IMR-90 (cell line): ENCODE measurements around the gene ACSS3. TPM values are rescaled to one million over a fixed set of nuclear protein-coding genes. Genes with fewer than 3 reads are reported as not detected.

Experiments used
- ATAC-seq: fragments of 200-7000 bp; cut with Tn5 transposase; 2 replicates; pipeline ENCODE4 v1.9.1; 2020; ENCODE audit warnings: low read depth, mild to moderate bottlenecking, moderate library complexity
- BruUV-seq: library from RNA; stranded (reverse); fragments of 400-500 nt; replicated peaks from 2 replicates; lab custom pipeline; 2021; lab: Mats Ljungman, UMichigan
- CTCF ChIA-PET: fragments of 300-600 bp; formaldehyde crosslinking; extraction: SDS; loops from one replicate; lab custom pipeline; 2021; ENCODE audit warnings: antibody characterized with exemption; lab: Yijun Ruan, JAX
- POLR2A ChIA-PET: fragments of 300-600 bp; sonication (Branson Sonifier 250); formaldehyde crosslinking; loops from one replicate; lab custom pipeline; 2022; ENCODE audit warnings: antibody characterized with exemption; ENCODE audit not compliant: unreplicated experiment; lab: Charles Lee
- DNase-seq: peaks from one replicate; pipeline ENCODE4 v3.0.0; 2013
- H2AFZ ChIP-seq: replicated peaks from 2 replicates; pipeline ENCODE3; 2013; ENCODE audit warnings: low read length, mild to moderate bottlenecking; ENCODE audit not compliant: poor library complexity
- H2AK5ac ChIP-seq: 2 replicates; pipeline ENCODE4 v1.6.1; 2013; ENCODE audit warnings: low read depth, low read length, inconsistent platforms
- H2AK9ac ChIP-seq: replicated peaks from 2 replicates; pipeline ENCODE3; 2013; ENCODE audit warnings: mild to moderate bottlenecking, low read depth, low read length, moderate library complexity; ENCODE audit not compliant: poor library complexity
- H2BK120ac ChIP-seq: 2 replicates; pipeline ENCODE4 v1.6.1; 2013; ENCODE audit warnings: low read depth, low read length, inconsistent platforms
- H2BK15ac ChIP-seq: 3 replicates; pipeline ENCODE4 v1.6.1; 2013; ENCODE audit warnings: low read depth, low read length, inconsistent platforms
- H2BK20ac ChIP-seq: 2 replicates; pipeline ENCODE4 v1.6.1; 2013; ENCODE audit warnings: low read depth, mild to moderate bottlenecking, inconsistent platforms, low read length, moderate library complexity
- H2BK5ac ChIP-seq: 2 replicates; pipeline ENCODE4 v1.6.1; 2013; ENCODE audit warnings: mild to moderate bottlenecking, low read depth, low read length, inconsistent platforms; ENCODE audit not compliant: poor library complexity, severe bottlenecking
- H3K14ac ChIP-seq: replicated peaks from 2 replicates; pipeline ENCODE4 v1.6.1; 2013; ENCODE audit warnings: low read depth, low read length, inconsistent platforms
- H3K18ac ChIP-seq: 2 replicates; pipeline ENCODE4 v1.6.1; 2013; ENCODE audit warnings: low read depth, low read length, control low read depth
- H3K23ac ChIP-seq: 2 replicates; pipeline ENCODE4 v1.6.1; 2013; ENCODE audit warnings: low read depth, low read length, inconsistent platforms
- H3K27ac ChIP-seq: 2 replicates; pipeline ENCODE4 v1.5.1; 2013; ENCODE audit warnings: mild to moderate bottlenecking, control low read depth, low read length; ENCODE audit not compliant: insufficient read depth
- H3K27me3 ChIP-seq: 2 replicates; pipeline ENCODE4 v1.6.1; 2013; ENCODE audit warnings: low read length; ENCODE audit not compliant: control insufficient read depth, insufficient read depth
- H3K36me3 ChIP-seq: 2 replicates; pipeline ENCODE4 v1.6.1; 2013; ENCODE audit warnings: low read length, mixed read lengths; ENCODE audit not compliant: control insufficient read depth, insufficient read depth
- H3K4ac ChIP-seq: 2 replicates; pipeline ENCODE4 v1.6.1; 2013; ENCODE audit warnings: low read depth, low read length, inconsistent platforms
- H3K4me1 ChIP-seq: 2 replicates; pipeline ENCODE4 v1.6.1; 2013; ENCODE audit warnings: low read length, mixed read lengths; ENCODE audit not compliant: control insufficient read depth, insufficient read depth
- H3K4me2 ChIP-seq: 2 replicates; pipeline ENCODE4 v1.6.1; 2013; ENCODE audit warnings: low read depth, mild to moderate bottlenecking, control low read depth, low read length, moderate library complexity
- H3K4me3 ChIP-seq: 2 replicates; pipeline ENCODE4 v1.5.1; 2013; ENCODE audit warnings: low read depth, mild to moderate bottlenecking, control low read depth, low read length, moderate library complexity; ENCODE audit not compliant: insufficient read depth
- H3K56ac ChIP-seq: 2 replicates; pipeline ENCODE4 v1.6.1; 2013; ENCODE audit warnings: low read length, inconsistent platforms; ENCODE audit not compliant: insufficient read depth; ENCODE audit errors: extremely low read depth
- H3K79me1 ChIP-seq, 2 experiments: 2 replicates each; pipeline ENCODE4 v1.6.1; 2013; ENCODE audit warnings: low read length in 2 of 2, inconsistent platforms in 1 of 2, low read depth in 1 of 2
- H3K9ac ChIP-seq: 2 replicates; pipeline ENCODE4 v1.6.1; 2013; ENCODE audit warnings: low read depth, low read length, control low read depth
- H3K9me1 ChIP-seq: 2 replicates; pipeline ENCODE4 v1.6.1; 2013; ENCODE audit warnings: low read length, inconsistent platforms; ENCODE audit not compliant: insufficient read depth
- H3K9me3 ChIP-seq: 2 replicates; pipeline ENCODE4 v1.6.1; 2013; ENCODE audit warnings: low read length; ENCODE audit not compliant: control insufficient read depth, insufficient read depth
- H4K20me1 ChIP-seq: 2 replicates; pipeline ENCODE4 v1.6.1; 2013; ENCODE audit warnings: low read length, inconsistent platforms; ENCODE audit not compliant: insufficient read depth
- H4K5ac ChIP-seq: 2 replicates; pipeline ENCODE4 v1.6.1; 2013; ENCODE audit warnings: mild to moderate bottlenecking, low read depth, low read length, control low read depth
- H4K8ac ChIP-seq, 2 experiments: 2 replicates each; pipeline ENCODE4 v1.6.1; 2013; ENCODE audit warnings: low read depth in 2 of 2, low read length in 2 of 2, control low read depth in 1 of 2, inconsistent platforms in 1 of 2
- H4K91ac ChIP-seq: 2 replicates; pipeline ENCODE4 v1.6.1; 2013; ENCODE audit warnings: low read depth, low read length, inconsistent platforms; ENCODE audit not compliant: insufficient read depth
- BHLHE40 ChIP-seq: fragments of 150-350 bp; IDR thresholded peaks from 2 replicates; pipeline ENCODE4 v1.6.1; 2016; ENCODE audit warnings: mild to moderate bottlenecking, low read depth, low read length
- CEBPB ChIP-seq: IDR thresholded peaks from 2 replicates; pipeline ENCODE4 v1.6.1; 2012; ENCODE audit warnings: low read depth, low read length, improper control_type of control experiment
- CHD1 ChIP-seq: IDR thresholded peaks from 2 replicates; pipeline ENCODE4 v1.6.1; 2012; ENCODE audit warnings: low read depth, low read length, improper control_type of control experiment
- FOS ChIP-seq: fragments of 150-350 bp; IDR thresholded peaks from 2 replicates; pipeline ENCODE4 v1.6.1; 2016; ENCODE audit warnings: low read depth, low read length
- MAFK ChIP-seq: IDR thresholded peaks from 2 replicates; pipeline ENCODE4 v1.6.1; 2012; ENCODE audit warnings: low read depth, low read length, improper control_type of control experiment
- MAZ ChIP-seq: IDR thresholded peaks from 2 replicates; pipeline ENCODE4 v1.6.1; 2012; ENCODE audit warnings: low read depth, mild to moderate bottlenecking, low read length, improper control_type of control experiment, moderate library complexity, borderline replicate concordance
- NFE2L2 ChIP-seq: fragments of 150-350 bp; IDR thresholded peaks from 2 replicates; pipeline ENCODE4 v1.6.1; 2016; ENCODE audit warnings: low read depth, mild to moderate bottlenecking, low read length
- POLR2A ChIP-seq: IDR thresholded peaks from 2 replicates; pipeline ENCODE4 v1.6.1; 2012; ENCODE audit warnings: mild to moderate bottlenecking, low read depth, low read length
- RAD21 ChIP-seq: IDR thresholded peaks from 2 replicates; pipeline ENCODE4 v1.6.1; 2012; ENCODE audit warnings: low read length, improper control_type of control experiment
- RCOR1 ChIP-seq: IDR thresholded peaks from 2 replicates; pipeline ENCODE4 v1.6.1; 2012; ENCODE audit warnings: mild to moderate bottlenecking, low read length, improper control_type of control experiment; ENCODE audit not compliant: insufficient replicate concordance
- RFX5 ChIP-seq: IDR thresholded peaks from 2 replicates; pipeline ENCODE4 v1.8.0; 2012; ENCODE audit warnings: low read depth, mild to moderate bottlenecking, low read length, moderate library complexity
- SMC3 ChIP-seq: fragments of 150-350 bp; IDR thresholded peaks from 2 replicates; pipeline ENCODE4 v1.6.1; 2016; ENCODE audit warnings: low read depth, mild to moderate bottlenecking, antibody characterized with exemption, low read length, moderate library complexity
- WGBS, 2 experiments: methylation state at CpG; one replicate each; pipeline versions ENCODE4 v1.1.5 to v1.1.7; 2013; ENCODE audit warnings: missing lambda C conversion rate in 2 of 2; ENCODE audit not compliant: insufficient read length in 1 of 2; ENCODE audit errors: extremely low coverage in 2 of 2; 5-methylcytosine and 5-hydroxymethylcytosine counted together
- dilution Hi-C: fragments of 300-500 bp; cut with HindIII; formaldehyde crosslinking; loops from one replicate; pipeline ENCODE4 v1.14.3; 2018; ENCODE audit warnings: low sequenced_read_pairs; ENCODE audit not compliant: unreplicated experiment
- in situ Hi-C: fragments of 300-500 bp; cut with MboI; formaldehyde crosslinking; loops from 3 replicates; pipeline ENCODE4 v1.14.3; 2019; ENCODE audit warnings: low sequenced_read_pairs, inconsistent platforms, mixed read lengths
- intact Hi-C: fragments of 100-400 bp; cut with micrococcal nuclease; formaldehyde crosslinking; loops from 2 replicates; pipeline ENCODE4 v1.10.0; 2022
- polyA plus RNA-seq, 3 experiments: library from polyadenylated mRNA; depleted of rRNA; stranded (reverse); fragments of >200 nt; gene quantifications; 2 replicates each; pipeline ENCODE4 v1.2.3, GENCODE V29; 2012; ENCODE audit warnings: low replicate concordance in 1 of 3
- total RNA-seq: library from RNA; depleted of rRNA; stranded (reverse); fragments of >200 nt; gene quantifications from 2 replicates; pipeline ENCODE4 v1.2.3, GENCODE V29; 2012
- TF ChIP-seq, protein P1 (sequence below): fragments of 150-350 bp; IDR thresholded peaks from 2 replicates; pipeline ENCODE4 v1.6.1; 2017; ENCODE audit warnings: mild to moderate bottlenecking, antibody characterized with exemption, low read length, low read depth
- TF ChIP-seq, protein P2 (sequence below): conservative IDR thresholded peaks from 2 replicates; pipeline ENCODE4 v1.5.1; 2012; ENCODE audit warnings: mild to moderate bottlenecking, low read depth, low read length, improper control_type of control experiment
- TF ChIP-seq, protein P3 (sequence below): fragments of 150-350 bp; IDR thresholded peaks from 2 replicates; pipeline ENCODE4 v1.6.1; 2016; ENCODE audit warnings: low read depth, mild to moderate bottlenecking, low read length, moderate library complexity, borderline replicate concordance

The ACSS3 gene
- total and polyA plus RNA-seq, 2 of the 4 experiments (the other 2 are of a cell fraction) = 0.84 to 2.0 TPM

DNA sequence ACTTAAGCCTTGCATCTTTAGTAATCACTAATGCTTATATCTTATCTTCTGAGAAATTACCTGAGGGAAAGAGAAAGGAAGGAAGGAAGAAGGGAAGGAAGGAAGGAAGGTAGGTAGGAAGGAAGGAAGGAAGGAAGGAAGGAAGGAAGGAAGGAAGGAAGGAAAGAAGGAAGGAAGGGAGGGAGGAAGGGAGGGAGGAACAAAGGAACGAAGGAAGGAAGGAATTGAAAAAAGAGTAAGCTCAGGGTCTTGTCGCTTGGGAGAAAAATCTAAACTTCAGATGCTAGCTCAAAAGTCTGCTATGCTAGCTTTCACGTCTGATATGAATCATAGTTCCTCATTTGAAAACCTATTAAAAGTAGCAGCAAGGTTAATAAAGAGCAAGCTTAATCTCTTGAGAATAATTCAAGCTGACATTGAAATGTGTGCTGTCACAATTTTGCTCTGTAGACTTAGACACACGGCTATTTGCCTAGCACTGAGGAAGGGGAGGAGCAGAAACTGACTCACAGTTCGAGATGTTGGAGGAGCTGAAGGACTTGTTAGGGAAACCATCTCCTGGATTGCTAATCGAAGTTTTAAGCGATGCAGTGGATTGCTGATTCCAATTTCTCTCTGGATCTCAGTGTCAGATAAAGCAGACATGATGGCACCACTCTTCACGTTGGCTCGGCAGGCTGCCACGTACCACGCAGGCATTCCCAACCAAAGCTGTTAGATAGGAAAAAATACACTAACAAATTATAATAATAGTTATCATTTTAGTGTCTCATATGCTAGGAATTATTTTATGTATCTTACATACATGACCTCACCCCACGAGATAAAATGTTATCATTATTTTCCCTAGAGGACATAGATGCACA is 216.7 kb downstream of the ACSS3 start:
- Histone ChIP-seq H4K8ac (no peak overlapping the region), H2BK5ac (no peak overlapping the region), H2AK9ac (no peak overlapping the region), H3K27ac (no peak overlapping the region), H3K4me2 (no peak overlapping the region), H2BK15ac (no peak overlapping the region), H3K27me3 (no peaks in the 10 kb centered on the region), H2BK120ac (no peak overlapping the region), H3K4me1 (no peaks in the 10 kb centered on the region), H4K91ac (no peak overlapping the region), H3K56ac (no peak overlapping the region), H3K14ac (no peak overlapping the region), H3K23ac (no peak overlapping the region), H4K20me1 (no peaks in the 10 kb centered on the region), H3K9me3 (no peaks in the 10 kb centered on the region), H3K36me3 (no peaks in the 10 kb centered on the region), H2BK20ac (no peak overlapping the region), H3K79me1 (no peaks in the 10 kb centered on the region), H3K9ac (no peak overlapping the region), H2AFZ (no peak overlapping the region), H3K9me1 (no peaks in the 10 kb centered on the region), H2AK5ac (no peak overlapping the region), H3K4ac (no peak overlapping the region), H4K5ac (no peak overlapping the region), H3K18ac (no peak overlapping the region), H3K4me3 (no peak overlapping the region)
- CTCF ChIA-PET = no interaction called here
- 61% methylated on average over 3 of the region's 12 CpGs; no CpG with 5 or more reads in 1 of the 2 experiments for WGBS, 2 experiments
- dilution Hi-C loops (no loop called here), intact Hi-C loops (no loop called here), in situ Hi-C loops (no loop called here)
- no TSS peak for BruUV-seq
- ATAC-seq (no peak), DNase-seq (no peak)
- POLR2A ChIA-PET = no interaction called here
- no peak for TF ChIP-seq SMC3
- no peak for TF ChIP-seq MAZ
- TF ChIP-seq CHD1 = no peak
- no peak for TF ChIP-seq RAD21
- TF ChIP-seq RFX5 = no peak
- no peak for TF ChIP-seq POLR2A
- TF ChIP-seq, protein P1, sequence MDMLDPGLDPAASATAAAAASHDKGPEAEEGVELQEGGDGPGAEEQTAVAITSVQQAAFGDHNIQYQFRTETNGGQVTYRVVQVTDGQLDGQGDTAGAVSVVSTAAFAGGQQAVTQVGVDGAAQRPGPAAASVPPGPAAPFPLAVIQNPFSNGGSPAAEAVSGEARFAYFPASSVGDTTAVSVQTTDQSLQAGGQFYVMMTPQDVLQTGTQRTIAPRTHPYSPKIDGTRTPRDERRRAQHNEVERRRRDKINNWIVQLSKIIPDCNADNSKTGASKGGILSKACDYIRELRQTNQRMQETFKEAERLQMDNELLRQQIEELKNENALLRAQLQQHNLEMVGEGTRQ = no peak
- TF ChIP-seq CEBPB = no peak
- TF ChIP-seq, protein P2, sequence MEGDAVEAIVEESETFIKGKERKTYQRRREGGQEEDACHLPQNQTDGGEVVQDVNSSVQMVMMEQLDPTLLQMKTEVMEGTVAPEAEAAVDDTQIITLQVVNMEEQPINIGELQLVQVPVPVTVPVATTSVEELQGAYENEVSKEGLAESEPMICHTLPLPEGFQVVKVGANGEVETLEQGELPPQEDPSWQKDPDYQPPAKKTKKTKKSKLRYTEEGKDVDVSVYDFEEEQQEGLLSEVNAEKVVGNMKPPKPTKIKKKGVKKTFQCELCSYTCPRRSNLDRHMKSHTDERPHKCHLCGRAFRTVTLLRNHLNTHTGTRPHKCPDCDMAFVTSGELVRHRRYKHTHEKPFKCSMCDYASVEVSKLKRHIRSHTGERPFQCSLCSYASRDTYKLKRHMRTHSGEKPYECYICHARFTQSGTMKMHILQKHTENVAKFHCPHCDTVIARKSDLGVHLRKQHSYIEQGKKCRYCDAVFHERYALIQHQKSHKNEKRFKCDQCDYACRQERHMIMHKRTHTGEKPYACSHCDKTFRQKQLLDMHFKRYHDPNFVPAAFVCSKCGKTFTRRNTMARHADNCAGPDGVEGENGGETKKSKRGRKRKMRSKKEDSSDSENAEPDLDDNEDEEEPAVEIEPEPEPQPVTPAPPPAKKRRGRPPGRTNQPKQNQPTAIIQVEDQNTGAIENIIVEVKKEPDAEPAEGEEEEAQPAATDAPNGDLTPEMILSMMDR = no peak
- TF ChIP-seq NFE2L2 = no peak
- TF ChIP-seq BHLHE40 = no peak
- no peak for TF ChIP-seq RCOR1
- TF ChIP-seq, protein P3, sequence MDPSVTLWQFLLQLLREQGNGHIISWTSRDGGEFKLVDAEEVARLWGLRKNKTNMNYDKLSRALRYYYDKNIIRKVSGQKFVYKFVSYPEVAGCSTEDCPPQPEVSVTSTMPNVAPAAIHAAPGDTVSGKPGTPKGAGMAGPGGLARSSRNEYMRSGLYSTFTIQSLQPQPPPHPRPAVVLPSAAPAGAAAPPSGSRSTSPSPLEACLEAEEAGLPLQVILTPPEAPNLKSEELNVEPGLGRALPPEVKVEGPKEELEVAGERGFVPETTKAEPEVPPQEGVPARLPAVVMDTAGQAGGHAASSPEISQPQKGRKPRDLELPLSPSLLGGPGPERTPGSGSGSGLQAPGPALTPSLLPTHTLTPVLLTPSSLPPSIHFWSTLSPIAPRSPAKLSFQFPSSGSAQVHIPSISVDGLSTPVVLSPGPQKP = no peak
- TF ChIP-seq MAFK = no peak
- no peak for TF ChIP-seq FOS
